Activated CD8-positive, alpha-beta memory T cell treated with anti-CD3 and anti-CD28 coated beads for 36 hours (primary cell): ENCODE data around the gene ZBTB17. TPM values are rescaled to one million over a fixed set of nuclear protein-coding genes. Genes with fewer than 3 reads are reported as not detected.

Experiments used
- CTCF ChIA-PET: fragments of 350-600 bp; sonication (Branson Sonifier 250); formaldehyde crosslinking; loops from one replicate; lab custom pipeline; 2021; ENCODE audit warnings: antibody characterized with exemption; lab: Charles Lee
- POLR2A ChIA-PET: fragments of 350-600 bp; sonication (Branson Sonifier 250); formaldehyde crosslinking; loops from one replicate; lab custom pipeline; 2021; ENCODE audit warnings: antibody characterized with exemption; lab: Charles Lee
- total RNA-seq, 2 experiments: library from RNA; stranded (reverse); gene quantifications; one replicate each; pipeline ENCODE4 v1.2.3, GENCODE V29; 2021

ZBTB17 gene
- total RNA-seq, 2 experiments from 2014 or later = 54.8 to 57.9 TPM

GRCh38 chr1:15966956-15967344, 9.0 kb downstream of the ZBTB17 start:
- ChIA-PET POLR2A (interaction anchor here (1.0 to 1.9 kb wide), 4 partner anchors 8 to 17 kb away, joined by 3 to 18 read pairs (median 11); partner anchors contain the start of gene ZBTB17), CTCF (interaction anchor here (1.6 to 4.2 kb wide), 2 partner anchors 16 to 17 kb away, joined by 4 to 29 read pairs; no protein-coding TSS in a partner anchor)

- ChIA-PET CTCF (interaction anchor here (0.7 to 4.2 kb wide), 4 partner anchors 9 to 119 kb away, joined by 3 to 29 read pairs (median 4); partner anchors contain the start of gene SPEN), POLR2A (interaction anchor here (0.5 to 1.9 kb wide), 11 partner anchors 8 to 385 kb away, joined by 3 to 18 read pairs (median 5); partner anchors contain the start of genes SPEN and ZBTB17)
Measured at GRCh38 chr1:15966081-15966955, 9.6 kb downstream of the ZBTB17 start.

GRCh38 chr1:15965228-15965767, 10.6 kb downstream of the ZBTB17 start:
- POLR2A ChIA-PET = interaction anchor here (0.6 to 1.9 kb wide), 7 partner anchors 10 to 386 kb away, joined by 3 to 19 read pairs (median 11); partner anchors contain the start of genes SPEN and ZBTB17
- CTCF ChIA-PET = interaction anchor here (0.6 to 4.2 kb wide), 4 partner anchors 15 to 173 kb away, joined by 3 to 29 read pairs (median 4); partner anchors contain the start of gene SPEN

GRCh38 chr1:15963968-15964648, 11.8 kb downstream of the ZBTB17 start:
- POLR2A ChIA-PET = interaction anchor here (0.6 to 1.8 kb wide), 4 partner anchors 11 to 384 kb away, joined by 3 to 19 read pairs (median 4); partner anchors contain the start of gene ZBTB17
- CTCF ChIA-PET = interaction anchor here (0.9 to 4.2 kb wide), 4 partner anchors 8 to 172 kb away, joined by 3 to 29 read pairs (median 3); no protein-coding TSS in a partner anchor

- ChIA-PET CTCF (interaction anchor here (0.9 to 4.2 kb wide), 3 partner anchors 7 to 13 kb away, joined by 3 to 29 read pairs (median 3); no protein-coding TSS in a partner anchor), POLR2A (interaction anchor here (0.6 to 1.8 kb wide), 3 partner anchors 12 to 385 kb away, joined by 3 to 19 read pairs (median 4); partner anchors contain the start of gene ZBTB17)
Measured at GRCh38 chr1:15963363-15963967, 12.4 kb downstream of the ZBTB17 start.

- POLR2A ChIA-PET = interaction anchor here (0.5 kb wide), 1 partner anchor 26 kb away, joined by 3 read pairs; no protein-coding TSS in a partner anchor
- CTCF ChIA-PET = interaction anchor here (0.9 kb wide), 1 partner anchor 10 kb away, joined by 3 read pairs; no protein-coding TSS in a partner anchor
Measured at GRCh38 chr1:15962671-15963362, 13.1 kb downstream of the ZBTB17 start.

- CTCF ChIA-PET = interaction anchor here (0.9 kb wide), 1 partner anchor 11 kb away, joined by 3 read pairs; no protein-coding TSS in a partner anchor
- POLR2A ChIA-PET = interaction anchor here (0.5 kb wide), 1 partner anchor 26 kb away, joined by 3 read pairs; no protein-coding TSS in a partner anchor
Measured at GRCh38 chr1:15962176-15962575, 13.7 kb downstream of the ZBTB17 start.

- CTCF ChIA-PET = interaction anchor here (1.4 kb wide), 1 partner anchor 10 kb away, joined by 4 read pairs; no protein-coding TSS in a partner anchor
- POLR2A ChIA-PET = no interaction called here
Measured at GRCh38 chr1:15961492-15961891, 14.4 kb downstream of the ZBTB17 start.

- ChIA-PET CTCF (interaction anchor here (1.4 kb wide), 1 partner anchor 10 kb away, joined by 4 read pairs; no protein-coding TSS in a partner anchor), POLR2A (interaction anchor here (1.1 kb wide), 1 partner anchor 10 kb away, joined by 3 read pairs; no protein-coding TSS in a partner anchor)
Measured at GRCh38 chr1:15960808-15961207, 15.1 kb downstream of the ZBTB17 start.

- ChIA-PET CTCF (interaction anchor here (0.6 to 1.7 kb wide), 3 partner anchors 9 to 168 kb away, joined by 3 to 8 read pairs (median 4); no protein-coding TSS in a partner anchor), POLR2A (interaction anchor here (0.7 to 1.1 kb wide), 2 partner anchors 9 to 15 kb away, joined by 3 read pairs; no protein-coding TSS in a partner anchor)
Measured at GRCh38 chr1:15959827-15960446, 16.0 kb downstream of the ZBTB17 start.

- ChIA-PET CTCF (interaction anchor here (1.7 kb wide), 1 partner anchor 144 kb away, joined by 8 read pairs; no protein-coding TSS in a partner anchor), POLR2A (interaction anchor here (0.6 to 1.1 kb wide), 3 partner anchors 9 to 18 kb away, joined by 3 read pairs; no protein-coding TSS in a partner anchor)
Measured at GRCh38 chr1:15959424-15959823, 16.5 kb downstream of the ZBTB17 start.

GRCh38 chr1:15958793-15959192, 17.1 kb downstream of the ZBTB17 start:
- ChIA-PET CTCF (interaction anchor here (1.7 kb wide), 1 partner anchor 143 kb away, joined by 8 read pairs; no protein-coding TSS in a partner anchor), POLR2A (interaction anchor here (0.6 kb wide), 1 partner anchor 18 kb away, joined by 3 read pairs; no protein-coding TSS in a partner anchor)

- ChIA-PET CTCF (no interaction called here), POLR2A (interaction anchor here (1.0 kb wide), 1 partner anchor 9 kb away, joined by 3 read pairs; no protein-coding TSS in a partner anchor)
Measured at GRCh38 chr1:15958111-15958510, 17.8 kb downstream of the ZBTB17 start.

- ChIA-PET CTCF (no interaction called here), POLR2A (interaction anchor here (1.0 kb wide), 1 partner anchor 10 kb away, joined by 3 read pairs; no protein-coding TSS in a partner anchor)
Measured at GRCh38 chr1:15957221-15958095, 18.4 kb downstream of the ZBTB17 start.

GRCh38 chr1:15956150-15956549, 19.8 kb downstream of the ZBTB17 start:
- CTCF ChIA-PET = interaction anchor here (0.7 to 1.1 kb wide), 2 partner anchors 8 to 12 kb away, joined by 3 read pairs; no protein-coding TSS in a partner anchor
- POLR2A ChIA-PET = interaction anchor here (0.7 to 0.8 kb wide), 2 partner anchors 10 to 123 kb away, joined by 3 read pairs; no protein-coding TSS in a partner anchor
